ENCODE data around the gene B4GALNT3.

DNA sequence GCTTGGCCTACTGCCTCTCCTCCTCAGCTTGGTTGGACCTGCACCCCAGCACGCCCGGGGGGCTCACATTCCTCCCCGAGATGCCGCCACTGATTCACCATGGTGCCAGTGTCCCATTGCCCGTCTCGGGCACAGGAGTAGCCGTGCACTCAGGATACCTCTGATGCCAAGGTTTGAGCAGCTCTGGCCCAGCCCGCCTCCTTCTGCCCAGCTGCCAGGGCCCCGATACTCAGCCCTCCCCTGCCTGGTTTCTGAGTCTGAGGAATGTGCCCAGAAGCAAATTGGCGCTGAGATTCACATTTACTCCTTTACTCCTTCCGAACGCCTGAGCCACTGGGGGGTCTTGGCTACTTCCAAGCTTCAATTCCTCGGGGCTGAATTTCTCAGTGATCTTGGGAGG, 140.0 kb downstream of the B4GALNT3 start:
- TF ChIP-seq, protein P1, sequence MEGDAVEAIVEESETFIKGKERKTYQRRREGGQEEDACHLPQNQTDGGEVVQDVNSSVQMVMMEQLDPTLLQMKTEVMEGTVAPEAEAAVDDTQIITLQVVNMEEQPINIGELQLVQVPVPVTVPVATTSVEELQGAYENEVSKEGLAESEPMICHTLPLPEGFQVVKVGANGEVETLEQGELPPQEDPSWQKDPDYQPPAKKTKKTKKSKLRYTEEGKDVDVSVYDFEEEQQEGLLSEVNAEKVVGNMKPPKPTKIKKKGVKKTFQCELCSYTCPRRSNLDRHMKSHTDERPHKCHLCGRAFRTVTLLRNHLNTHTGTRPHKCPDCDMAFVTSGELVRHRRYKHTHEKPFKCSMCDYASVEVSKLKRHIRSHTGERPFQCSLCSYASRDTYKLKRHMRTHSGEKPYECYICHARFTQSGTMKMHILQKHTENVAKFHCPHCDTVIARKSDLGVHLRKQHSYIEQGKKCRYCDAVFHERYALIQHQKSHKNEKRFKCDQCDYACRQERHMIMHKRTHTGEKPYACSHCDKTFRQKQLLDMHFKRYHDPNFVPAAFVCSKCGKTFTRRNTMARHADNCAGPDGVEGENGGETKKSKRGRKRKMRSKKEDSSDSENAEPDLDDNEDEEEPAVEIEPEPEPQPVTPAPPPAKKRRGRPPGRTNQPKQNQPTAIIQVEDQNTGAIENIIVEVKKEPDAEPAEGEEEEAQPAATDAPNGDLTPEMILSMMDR (conservative IDR thresholded peaks at IDR 0.05 in 1 of 2, IDR thresholded peaks at IDR 0.05 in 1 of 2; ENCODE audit: low read depth in 1 of 2, low read length in 2 of 2), result no peak
- no peak for TF ChIP-seq EZH2 (IDR thresholded peaks at IDR 0.05; ENCODE audit: low read length, missing control alignments)

Data from fibroblast of lung (primary cell).